ENCODE measurements around the gene ZNF652.

ZNF652 gene

DNA sequence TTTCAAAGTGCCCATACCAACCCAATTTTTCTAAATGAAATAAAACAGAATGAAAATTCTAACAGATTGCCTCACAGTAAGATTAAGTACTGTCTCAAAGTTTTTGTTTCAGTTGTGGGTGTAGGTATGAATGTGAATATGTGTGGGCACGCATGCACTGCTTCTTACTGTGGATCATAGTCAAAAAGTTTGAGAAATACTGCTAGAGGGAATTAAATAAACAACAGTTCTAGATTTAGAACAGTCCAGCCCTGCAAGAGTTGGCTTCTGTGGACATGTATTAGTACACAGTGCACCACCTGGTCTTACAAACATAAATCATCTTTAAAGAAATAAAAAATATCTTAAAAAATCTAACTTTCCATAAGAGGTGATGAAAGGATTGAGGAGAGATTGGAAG, 8.4 kb downstream of the ZNF652 start:
- H3K4me1 ChIP-seq (ENCODE audit: control extremely low read depth in 1 of 4, control insufficient read depth in 4 of 4, insufficient read depth in 4 of 4, low read length in 3 of 4): peaks cover 1 to 13% (median 9%) of the 10 kb centered on the region in 4 experiments
- ChIA-PET CTCF (interaction anchor here (0.9 kb wide), 1 partner anchor 23 kb away, joined by 3 read pairs; no protein-coding TSS in a partner anchor), POLR2A (no interaction called here)
- H3K27ac ChIP-seq (ENCODE audit: insufficient read depth in 1 of 2, low read depth in 1 of 2, low read length in 2 of 2, poor library complexity in 1 of 2, severe bottlenecking in 2 of 2): no peak overlapping the region
- peaks cover 0 to 3% (median 2%) of the 10 kb centered on the region in 4 experiments for H3K36me3 ChIP-seq (ENCODE audit: control insufficient read depth in 4 of 4, insufficient read depth in 4 of 4, low read length in 3 of 4)
- H3K9me3 ChIP-seq (ENCODE audit: control extremely low read depth in 1 of 5, control insufficient read depth in 4 of 5, insufficient read depth in 2 of 5, low read depth in 1 of 5, low read length in 4 of 5): no peaks in the 10 kb centered on the region
- WGBS (ENCODE audit: insufficient coverage): 100% methylated on average over 1 of the region's 1 CpG
- no peak overlapping the region for H3K4me3 ChIP-seq (ENCODE audit: control insufficient read depth in 1 of 7, extremely low read depth in 1 of 7, insufficient read depth in 4 of 7, low read depth in 2 of 7, low read length in 6 of 7)
- H3K27me3 ChIP-seq (replicated peaks in 2 of 5; ENCODE audit: control insufficient read depth in 4 of 5, insufficient read depth in 5 of 5, low read length in 4 of 5): no peaks in the 10 kb centered on the region
- no peak for DNase-seq

DNA sequence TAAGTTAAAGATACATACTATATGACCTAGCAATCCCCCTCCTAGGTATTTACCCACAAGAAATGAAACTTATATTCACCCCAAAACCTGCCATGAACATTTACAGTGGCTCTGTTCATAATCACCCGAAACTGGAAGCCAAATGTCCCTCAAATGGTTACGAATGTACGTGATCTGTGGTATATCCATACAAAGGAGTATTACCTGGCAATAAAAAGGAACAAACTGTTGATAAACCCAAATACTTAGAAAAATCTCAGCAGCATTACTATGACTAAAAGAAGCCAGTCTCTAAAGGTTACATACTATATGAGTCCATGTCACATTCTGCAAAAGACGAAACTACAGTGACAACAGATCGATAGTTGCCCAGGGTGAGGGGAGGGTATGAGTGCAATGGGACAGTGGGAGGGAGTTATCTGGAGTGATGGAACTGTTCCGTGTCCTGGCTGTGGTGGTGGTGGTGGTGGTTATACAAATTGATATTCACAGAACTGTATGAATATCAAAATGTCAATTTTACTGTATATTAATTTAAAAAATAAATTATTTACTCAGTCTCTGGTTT, 9.4 kb downstream of the ZNF652 start:
- ChIA-PET POLR2A (no interaction called here), CTCF (interaction anchor here (1.2 kb wide), 1 partner anchor 8 kb away, joined by 4 read pairs; no protein-coding TSS in a partner anchor)
- H3K27ac ChIP-seq (ENCODE audit: insufficient read depth in 1 of 2, low read depth in 1 of 2, low read length in 2 of 2, poor library complexity in 1 of 2, severe bottlenecking in 2 of 2): no peak overlapping the region
- H3K4me3 ChIP-seq (ENCODE audit: control insufficient read depth in 1 of 7, extremely low read depth in 1 of 7, insufficient read depth in 4 of 7, low read depth in 2 of 7, low read length in 6 of 7): no peak overlapping the region
- DNase-seq: no peak
- no peaks in the 10 kb centered on the region for H3K27me3 ChIP-seq (replicated peaks in 2 of 5; ENCODE audit: control insufficient read depth in 4 of 5, insufficient read depth in 5 of 5, low read length in 4 of 5)
- H3K9me3 ChIP-seq (ENCODE audit: control extremely low read depth in 1 of 5, control insufficient read depth in 4 of 5, insufficient read depth in 2 of 5, low read depth in 1 of 5, low read length in 4 of 5): no peaks in the 10 kb centered on the region
- peaks cover 0 to 4% (median 2%) of the 10 kb centered on the region in 4 experiments for H3K4me1 ChIP-seq (ENCODE audit: control extremely low read depth in 1 of 4, control insufficient read depth in 4 of 4, insufficient read depth in 4 of 4, low read length in 3 of 4)
- H3K36me3 ChIP-seq (ENCODE audit: control insufficient read depth in 4 of 4, insufficient read depth in 4 of 4, low read length in 3 of 4): peaks cover 0 to 4% (median 2%) of the 10 kb centered on the region in 4 experiments
- WGBS (ENCODE audit: insufficient coverage): 100% methylated on average over 2 of the region's 6 CpGs

DNA sequence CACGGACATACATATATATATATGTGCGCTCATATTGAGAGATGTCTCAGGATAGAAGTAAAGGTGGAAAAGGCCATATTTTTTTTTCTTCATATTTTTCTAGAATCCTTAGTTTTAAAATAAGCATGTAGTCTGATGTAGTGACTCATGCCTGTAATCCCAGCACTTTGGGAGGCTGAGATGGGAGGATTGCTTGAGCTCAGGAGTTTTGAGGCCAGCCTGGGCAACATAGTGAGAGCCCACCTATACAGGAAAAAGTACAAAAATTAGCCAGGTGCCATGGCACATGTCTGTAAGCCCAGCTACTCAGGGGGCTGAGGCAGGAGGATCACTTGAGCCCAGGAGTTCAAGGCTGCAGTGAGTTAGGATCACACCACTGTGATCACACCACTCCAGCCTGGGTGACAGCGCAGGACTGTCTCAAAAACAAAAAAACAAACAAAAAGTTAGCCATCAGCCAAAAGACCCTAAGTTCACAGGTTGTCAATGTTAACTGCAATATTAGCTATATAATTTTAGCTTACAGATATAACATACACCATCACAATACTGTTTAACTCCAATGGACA, 10.4 kb downstream of the ZNF652 start:
- H3K27ac ChIP-seq (ENCODE audit: insufficient read depth in 1 of 2, low read depth in 1 of 2, low read length in 2 of 2, poor library complexity in 1 of 2, severe bottlenecking in 2 of 2): no peak overlapping the region
- CTCF ChIA-PET: interaction anchor here (1.2 kb wide), 2 partner anchors 9 to 14 kb away, joined by 3 to 4 read pairs; no protein-coding TSS in a partner anchor
- H3K4me1 ChIP-seq (ENCODE audit: control extremely low read depth in 1 of 4, control insufficient read depth in 4 of 4, insufficient read depth in 4 of 4, low read length in 3 of 4): peaks cover 0 to 2% (median 0%) of the 10 kb centered on the region in 4 experiments
- H3K27me3 ChIP-seq (replicated peaks in 2 of 5; ENCODE audit: control insufficient read depth in 4 of 5, insufficient read depth in 5 of 5, low read length in 4 of 5): no peaks in the 10 kb centered on the region
- H3K4me3 ChIP-seq (ENCODE audit: control insufficient read depth in 1 of 7, extremely low read depth in 1 of 7, insufficient read depth in 4 of 7, low read depth in 2 of 7, low read length in 6 of 7): no peak overlapping the region
- no CpG with 5 or more reads among the region's 3 CpGs for WGBS (ENCODE audit: insufficient coverage)
- peaks cover 0 to 4% (median 2%) of the 10 kb centered on the region in 4 experiments for H3K36me3 ChIP-seq (ENCODE audit: control insufficient read depth in 4 of 4, insufficient read depth in 4 of 4, low read length in 3 of 4)
- DNase-seq: no peak
- POLR2A ChIA-PET: no interaction called here
- H3K9me3 ChIP-seq (ENCODE audit: control extremely low read depth in 1 of 5, control insufficient read depth in 4 of 5, insufficient read depth in 2 of 5, low read depth in 1 of 5, low read length in 4 of 5): no peaks in the 10 kb centered on the region

DNA sequence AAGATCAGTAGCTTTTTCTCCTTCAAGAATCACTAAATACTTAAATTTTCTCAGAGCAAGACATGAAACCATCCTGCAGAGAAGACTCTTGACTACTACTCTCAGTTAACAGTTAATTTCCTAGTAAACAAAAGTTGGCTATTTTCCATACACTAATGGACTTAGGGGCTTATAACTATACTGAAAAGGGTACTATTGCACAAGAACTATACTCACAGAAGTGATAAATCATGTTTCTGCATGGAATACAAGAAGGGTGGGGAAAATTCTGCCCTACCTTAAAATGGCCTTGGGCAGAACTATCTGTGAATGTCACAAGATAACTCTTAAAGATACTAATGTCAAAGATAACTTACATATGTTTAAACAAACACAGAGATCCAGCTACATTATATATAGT, 12.5 kb downstream of the ZNF652 start:
- Histone ChIP-seq H3K27ac (ENCODE audit: insufficient read depth in 1 of 2, low read depth in 1 of 2, low read length in 2 of 2, poor library complexity in 1 of 2, severe bottlenecking in 2 of 2) (no peak overlapping the region), H3K36me3 (ENCODE audit: control insufficient read depth in 4 of 4, insufficient read depth in 4 of 4, low read length in 3 of 4) (peaks cover 0 to 4% (median 2%) of the 10 kb centered on the region in 4 experiments), H3K4me1 (ENCODE audit: control extremely low read depth in 1 of 4, control insufficient read depth in 4 of 4, insufficient read depth in 4 of 4, low read length in 3 of 4) (peaks cover 0 to 8% (median 3%) of the 10 kb centered on the region in 4 experiments), H3K9me3 (ENCODE audit: control extremely low read depth in 1 of 5, control insufficient read depth in 4 of 5, insufficient read depth in 2 of 5, low read depth in 1 of 5, low read length in 4 of 5) (no peaks in the 10 kb centered on the region), H3K4me3 (ENCODE audit: control insufficient read depth in 1 of 7, extremely low read depth in 1 of 7, insufficient read depth in 4 of 7, low read depth in 2 of 7, low read length in 6 of 7) (no peak overlapping the region), H3K27me3 (replicated peaks in 2 of 5; ENCODE audit: control insufficient read depth in 4 of 5, insufficient read depth in 5 of 5, low read length in 4 of 5) (no peaks in the 10 kb centered on the region)
- no peak for DNase-seq
- POLR2A ChIA-PET: interaction anchor here (0.6 kb wide), 1 partner anchor 12 kb away, joined by 4 read pairs; no protein-coding TSS in a partner anchor
- CTCF ChIA-PET: interaction anchor here (0.6 kb wide), 1 partner anchor 9 kb away, joined by 4 read pairs; no protein-coding TSS in a partner anchor

DNA sequence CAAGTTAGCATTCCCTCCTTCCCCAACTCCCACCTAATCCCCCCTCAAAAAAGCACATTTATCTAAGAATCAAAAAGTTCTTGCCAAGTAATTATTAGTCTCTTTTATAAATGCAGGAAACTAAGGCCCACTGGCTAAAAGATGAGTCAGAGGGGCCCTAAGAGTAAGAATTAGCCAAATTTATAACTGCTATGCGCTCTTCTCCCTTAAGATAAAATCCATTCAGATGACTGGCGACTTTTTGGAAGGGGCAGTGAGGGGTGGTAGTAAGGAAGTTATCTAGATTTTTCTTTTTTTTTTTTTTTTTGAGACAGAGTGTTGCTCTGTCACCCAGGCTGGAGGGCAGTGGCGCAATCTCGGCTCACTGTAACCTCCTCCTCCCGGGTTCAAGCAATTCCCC, 17.1 kb downstream of the ZNF652 start:
- peaks cover 0 to 4% (median 2%) of the 10 kb centered on the region in 4 experiments for H3K36me3 ChIP-seq (ENCODE audit: control insufficient read depth in 4 of 4, insufficient read depth in 4 of 4, low read length in 3 of 4)
- H3K4me1 ChIP-seq (ENCODE audit: control extremely low read depth in 1 of 4, control insufficient read depth in 4 of 4, insufficient read depth in 4 of 4, low read length in 3 of 4): peaks cover 8 to 26% (median 17%) of the 10 kb centered on the region in 4 experiments
- no peaks in the 10 kb centered on the region for H3K27me3 ChIP-seq (replicated peaks in 2 of 5; ENCODE audit: control insufficient read depth in 4 of 5, insufficient read depth in 5 of 5, low read length in 4 of 5)
- no peaks in the 10 kb centered on the region for H3K9me3 ChIP-seq (ENCODE audit: control extremely low read depth in 1 of 5, control insufficient read depth in 4 of 5, insufficient read depth in 2 of 5, low read depth in 1 of 5, low read length in 4 of 5)
- ChIA-PET CTCF (interaction anchor here (0.7 to 1.3 kb wide), 3 partner anchors 13 to 17 kb away, joined by 3 read pairs; no protein-coding TSS in a partner anchor), POLR2A (interaction anchor here (0.5 kb wide), 1 partner anchor 15 kb away, joined by 3 read pairs; no protein-coding TSS in a partner anchor)
- no peak overlapping the region for H3K27ac ChIP-seq (ENCODE audit: insufficient read depth in 1 of 2, low read depth in 1 of 2, low read length in 2 of 2, poor library complexity in 1 of 2, severe bottlenecking in 2 of 2)
- DNase-seq: peak in 2 of 3 donors; percentile 40 to 52
- H3K4me3 ChIP-seq (ENCODE audit: control insufficient read depth in 1 of 7, extremely low read depth in 1 of 7, insufficient read depth in 4 of 7, low read depth in 2 of 7, low read length in 6 of 7): no peak overlapping the region
- 79% methylated on average over 3 of the region's 5 CpGs for WGBS (ENCODE audit: insufficient coverage)

DNA sequence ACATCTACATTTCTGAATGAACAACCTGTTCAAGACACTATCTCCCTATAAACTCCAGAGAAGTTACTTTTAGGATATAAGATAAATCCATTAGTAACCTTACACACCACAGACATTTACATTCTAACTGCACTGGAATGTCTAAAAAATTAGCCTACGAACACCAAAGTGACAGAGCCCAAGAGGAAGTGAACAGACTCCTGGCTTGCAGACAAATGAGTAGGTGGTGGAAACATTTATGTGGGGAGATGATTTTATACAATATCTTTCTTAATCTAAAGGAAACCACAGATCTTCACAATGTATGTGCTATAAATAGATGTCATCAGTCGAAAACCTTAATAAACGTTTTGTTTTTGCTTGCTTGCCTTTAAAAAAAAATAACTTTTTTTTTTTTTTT, 18.8 kb downstream of the ZNF652 start:
- POLR2A ChIA-PET: interaction anchor here (0.6 kb wide), 1 partner anchor 15 kb away, joined by 4 read pairs; no protein-coding TSS in a partner anchor
- Histone ChIP-seq H3K36me3 (ENCODE audit: control insufficient read depth in 4 of 4, insufficient read depth in 4 of 4, low read length in 3 of 4) (peaks cover 0 to under 1% (median 0%) of the 10 kb centered on the region in 4 experiments), H3K4me3 (ENCODE audit: control insufficient read depth in 1 of 7, extremely low read depth in 1 of 7, insufficient read depth in 4 of 7, low read depth in 2 of 7, low read length in 6 of 7) (peak overlapping the region in 3 of 7 experiments; percentile 23 to 58 (median 51)), H3K4me1 (ENCODE audit: control extremely low read depth in 1 of 4, control insufficient read depth in 4 of 4, insufficient read depth in 4 of 4, low read length in 3 of 4) (peaks cover 8 to 26% (median 20%) of the 10 kb centered on the region in 4 experiments), H3K9me3 (ENCODE audit: control extremely low read depth in 1 of 5, control insufficient read depth in 4 of 5, insufficient read depth in 2 of 5, low read depth in 1 of 5, low read length in 4 of 5) (no peaks in the 10 kb centered on the region), H3K27ac (ENCODE audit: insufficient read depth in 1 of 2, low read depth in 1 of 2, low read length in 2 of 2, poor library complexity in 1 of 2, severe bottlenecking in 2 of 2) (no peak overlapping the region), H3K27me3 (replicated peaks in 2 of 5; ENCODE audit: control insufficient read depth in 4 of 5, insufficient read depth in 5 of 5, low read length in 4 of 5) (no peaks in the 10 kb centered on the region)
- DNase-seq: peak in 2 of 3 donors; percentile 63 to 79
- no CpG with 5 or more reads among the region's 3 CpGs for WGBS (ENCODE audit: insufficient coverage)
- CTCF ChIA-PET: interaction anchor here (1.3 to 1.4 kb wide), 2 partner anchors 25 to 28 kb away, joined by 3 to 4 read pairs; no protein-coding TSS in a partner anchor

DNA sequence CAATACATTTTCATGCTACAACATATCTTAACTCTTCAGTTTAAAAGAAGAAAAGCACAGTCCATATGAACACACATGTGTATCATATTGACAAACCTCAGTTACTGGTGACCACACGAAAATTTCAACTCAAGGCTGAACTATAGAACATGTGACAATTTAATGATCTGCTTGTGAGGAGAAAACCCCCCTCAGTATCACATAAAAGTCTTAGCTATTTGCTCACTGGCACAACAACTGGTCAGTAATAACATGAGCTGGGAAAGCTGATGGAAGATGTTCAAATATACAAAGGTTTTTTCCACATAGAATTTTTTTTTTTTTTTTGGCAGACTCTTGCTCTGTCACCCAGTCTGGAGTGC, 19.5 kb downstream of the ZNF652 start:
- POLR2A ChIA-PET: interaction anchor here (1.1 kb wide), 1 partner anchor 20 kb away, joined by 3 read pairs; no protein-coding TSS in a partner anchor
- DNase-seq: peak in 1 of 3 donors; percentile 40
- H3K4me3 ChIP-seq (ENCODE audit: control insufficient read depth in 1 of 7, extremely low read depth in 1 of 7, insufficient read depth in 4 of 7, low read depth in 2 of 7, low read length in 6 of 7): peak overlapping the region in 2 of 7 experiments; percentile 16 to 59
- H3K27ac ChIP-seq (ENCODE audit: insufficient read depth in 1 of 2, low read depth in 1 of 2, low read length in 2 of 2, poor library complexity in 1 of 2, severe bottlenecking in 2 of 2): no peak overlapping the region
- no peaks in the 10 kb centered on the region for H3K9me3 ChIP-seq (ENCODE audit: control extremely low read depth in 1 of 5, control insufficient read depth in 4 of 5, insufficient read depth in 2 of 5, low read depth in 1 of 5, low read length in 4 of 5)
- H3K27me3 ChIP-seq (replicated peaks in 2 of 5; ENCODE audit: control insufficient read depth in 4 of 5, insufficient read depth in 5 of 5, low read length in 4 of 5): no peaks in the 10 kb centered on the region
- no CpG with 5 or more reads among the region's 1 CpG for WGBS (ENCODE audit: insufficient coverage)
- H3K36me3 ChIP-seq (ENCODE audit: control insufficient read depth in 4 of 4, insufficient read depth in 4 of 4, low read length in 3 of 4): peaks cover 0 to 3% (median 0%) of the 10 kb centered on the region in 4 experiments
- peaks cover 8 to 27% (median 20%) of the 10 kb centered on the region in 4 experiments for H3K4me1 ChIP-seq (ENCODE audit: control extremely low read depth in 1 of 4, control insufficient read depth in 4 of 4, insufficient read depth in 4 of 4, low read length in 3 of 4)
- CTCF ChIA-PET: interaction anchor here (0.8 to 3.8 kb wide), 5 partner anchors 12 to 66 kb away, joined by 3 to 17 read pairs (median 4); no protein-coding TSS in a partner anchor
